ENCODE data around the gene WNT3. TPM values are rescaled to one million over a fixed set of nuclear protein-coding genes. Genes with fewer than 3 reads are reported as not detected.

Gene WNT3
- total RNA-seq, 1 experiment from 2014 or later: 5.5 TPM

DNA sequence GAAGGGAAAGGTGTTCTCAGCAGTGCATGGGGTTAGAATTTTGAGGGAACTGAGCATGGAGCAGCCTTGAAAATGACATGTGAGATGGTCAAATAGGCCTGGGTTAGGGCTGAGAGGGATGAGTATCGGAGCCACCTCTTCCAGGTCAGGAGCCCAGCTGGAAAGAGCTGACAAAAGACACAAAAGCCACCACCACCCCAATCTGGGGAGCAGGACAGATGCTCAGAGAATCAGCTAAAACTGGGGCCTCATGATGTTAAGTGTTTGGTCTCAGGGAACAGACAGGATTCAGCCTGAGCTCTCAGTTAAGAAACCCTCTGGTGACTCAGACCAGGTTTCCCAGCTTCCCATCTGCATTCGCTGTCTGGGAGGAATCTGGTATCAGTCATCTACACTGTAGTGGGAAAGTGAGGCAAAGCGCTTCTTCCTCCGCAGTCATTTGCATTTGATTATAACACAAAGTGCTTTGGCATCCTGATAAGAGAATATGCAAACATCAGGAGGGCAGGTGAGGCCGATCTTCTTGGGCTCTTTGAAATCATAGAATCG is 35.5 kb upstream of the WNT3 start:
- Histone ChIP-seq H2AFZ (ENCODE audit: low read depth, low read length, poor library complexity, severe bottlenecking) (no peak overlapping the region), H3K27me3 (ENCODE audit: insufficient read depth, low read length) (no peaks in the 10 kb centered on the region), H3K4me1 (ENCODE audit: control insufficient read depth in 1 of 2, insufficient read depth in 2 of 2, low read length in 2 of 2) (no peaks in the 10 kb centered on the region), H3K36me3 (ENCODE audit: control insufficient read depth in 1 of 2, insufficient read depth in 2 of 2, low read length in 2 of 2) (no peaks in the 10 kb centered on the region), H3K4me2 (ENCODE audit: low read length) (no peak overlapping the region), H3K9me2 (ENCODE audit: insufficient read depth) (no peaks in the 10 kb centered on the region), H3K4me3 (replicated peaks in 1 of 2; ENCODE audit: low read depth in 1 of 2, low read length in 2 of 2) (no peak overlapping the region), H3K9me3 (ENCODE audit: control insufficient read depth in 1 of 2, insufficient read depth in 1 of 2, low read depth in 1 of 2, low read length in 2 of 2) (no peaks in the 10 kb centered on the region), H3K79me2 (ENCODE audit: insufficient read depth, low read length) (no peaks in the 10 kb centered on the region), H3K9ac (ENCODE audit: low read length) (no peak overlapping the region), H3K27ac (ENCODE audit: low read depth, low read length) (no peak overlapping the region), H4K20me1 (ENCODE audit: insufficient read depth) (no peaks in the 10 kb centered on the region)
- no peak for DNase-seq (ENCODE audit: low read depth, low spot score)
- ChIA-PET CTCF (no interaction called here), POLR2A (no interaction called here), RAD21 (ENCODE audit: low non-redundant PET in 1 of 2, low total read pairs in 2 of 2, uncharacterized antibody in 2 of 2, unreplicated experiment in 2 of 2) (no interaction called here)
- TF ChIP-seq JUND (IDR thresholded peaks at IDR 0.05) (no peak), SIN3A (IDR thresholded peaks at IDR 0.05; ENCODE audit: low read depth) (no peak), EZH2 (IDR thresholded peaks at IDR 0.05) (no peak), SRF (IDR thresholded peaks at IDR 0.05; ENCODE audit: low read depth) (no peak), EGR1 (IDR thresholded peaks at IDR 0.05; ENCODE audit: low read depth) (no peak), SP1 (IDR thresholded peaks at IDR 0.05; ENCODE audit: low read depth) (no peak), POLR2AphosphoS5 (IDR thresholded peaks at IDR 0.05; ENCODE audit: low read depth, low read length) (no peak), RAD21 (IDR thresholded peaks at IDR 0.05; ENCODE audit: low read depth) (no peak)
- TF ChIP-seq, protein P1, sequence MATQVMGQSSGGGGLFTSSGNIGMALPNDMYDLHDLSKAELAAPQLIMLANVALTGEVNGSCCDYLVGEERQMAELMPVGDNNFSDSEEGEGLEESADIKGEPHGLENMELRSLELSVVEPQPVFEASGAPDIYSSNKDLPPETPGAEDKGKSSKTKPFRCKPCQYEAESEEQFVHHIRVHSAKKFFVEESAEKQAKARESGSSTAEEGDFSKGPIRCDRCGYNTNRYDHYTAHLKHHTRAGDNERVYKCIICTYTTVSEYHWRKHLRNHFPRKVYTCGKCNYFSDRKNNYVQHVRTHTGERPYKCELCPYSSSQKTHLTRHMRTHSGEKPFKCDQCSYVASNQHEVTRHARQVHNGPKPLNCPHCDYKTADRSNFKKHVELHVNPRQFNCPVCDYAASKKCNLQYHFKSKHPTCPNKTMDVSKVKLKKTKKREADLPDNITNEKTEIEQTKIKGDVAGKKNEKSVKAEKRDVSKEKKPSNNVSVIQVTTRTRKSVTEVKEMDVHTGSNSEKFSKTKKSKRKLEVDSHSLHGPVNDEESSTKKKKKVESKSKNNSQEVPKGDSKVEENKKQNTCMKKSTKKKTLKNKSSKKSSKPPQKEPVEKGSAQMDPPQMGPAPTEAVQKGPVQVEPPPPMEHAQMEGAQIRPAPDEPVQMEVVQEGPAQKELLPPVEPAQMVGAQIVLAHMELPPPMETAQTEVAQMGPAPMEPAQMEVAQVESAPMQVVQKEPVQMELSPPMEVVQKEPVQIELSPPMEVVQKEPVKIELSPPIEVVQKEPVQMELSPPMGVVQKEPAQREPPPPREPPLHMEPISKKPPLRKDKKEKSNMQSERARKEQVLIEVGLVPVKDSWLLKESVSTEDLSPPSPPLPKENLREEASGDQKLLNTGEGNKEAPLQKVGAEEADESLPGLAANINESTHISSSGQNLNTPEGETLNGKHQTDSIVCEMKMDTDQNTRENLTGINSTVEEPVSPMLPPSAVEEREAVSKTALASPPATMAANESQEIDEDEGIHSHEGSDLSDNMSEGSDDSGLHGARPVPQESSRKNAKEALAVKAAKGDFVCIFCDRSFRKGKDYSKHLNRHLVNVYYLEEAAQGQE (IDR thresholded peaks at IDR 0.05; ENCODE audit: low read depth): no peak
- TF ChIP-seq, protein P2, sequence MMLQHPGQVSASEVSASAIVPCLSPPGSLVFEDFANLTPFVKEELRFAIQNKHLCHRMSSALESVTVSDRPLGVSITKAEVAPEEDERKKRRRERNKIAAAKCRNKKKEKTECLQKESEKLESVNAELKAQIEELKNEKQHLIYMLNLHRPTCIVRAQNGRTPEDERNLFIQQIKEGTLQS (IDR thresholded peaks at IDR 0.05): no peak
- no peak; the same call in 1 of the 2 replicates for ATAC-seq
- no TSS peak for BruUV-seq (replicated peaks)
- intact Hi-C loops (cut with micrococcal nuclease): no loop called here

Data from HCT116 (cell line).